Type B pancreatic cell (in vitro differentiated cells): ENCODE data around the gene STXBP6. TPM values are rescaled to one million over a fixed set of nuclear protein-coding genes. Genes with fewer than 3 reads are reported as not detected.

Experiments
- DNase-seq: peaks from one replicate; pipeline ENCODE4 v3.0.0; 2021; ENCODE audit warnings: mixed read lengths; ENCODE audit not compliant: unreplicated experiment; ENCODE audit errors: extremely low spot score
- H3K27ac Mint-ChIP-seq: 2 replicates; pipeline ENCODE4 v1.8.0; 2021; ENCODE audit warnings: mild to moderate bottlenecking, mixed read lengths
- H3K27me3 Mint-ChIP-seq: 2 replicates; pipeline ENCODE4 v1.8.0; 2021; ENCODE audit warnings: mixed read lengths
- H3K36me3 Mint-ChIP-seq: 2 replicates; pipeline ENCODE4 v1.8.0; 2021; ENCODE audit warnings: mixed read lengths
- H3K4me1 Mint-ChIP-seq: one replicate; pipeline ENCODE4 v1.8.0; 2021; ENCODE audit warnings: mixed read lengths; ENCODE audit not compliant: unreplicated experiment
- H3K4me3 Mint-ChIP-seq: 2 replicates; pipeline ENCODE4 v1.8.0; 2021; ENCODE audit warnings: mild to moderate bottlenecking, mixed read lengths
- H3K9me3 Mint-ChIP-seq: 2 replicates; pipeline ENCODE4 v1.8.0; 2021; ENCODE audit warnings: mixed read lengths
- CTCF ChIP-seq: fragments of 200-600 bp; sonication (generic); conservative IDR thresholded peaks from 2 replicates; pipeline ENCODE4 v1.5.0; 2021; ENCODE audit warnings: antibody characterized with exemption, mild to moderate bottlenecking
- total RNA-seq: library from RNA; stranded (reverse); gene quantifications from 2 replicates; pipeline ENCODE4 v1.2.1, GENCODE V29; 2021; ENCODE audit warnings: low replicate concordance

Gene STXBP6
- total RNA-seq, 1 donor from 2014 or later: 17.0 TPM

- TF ChIP-seq CTCF: no peak
- Mint-ChIP-seq H3K27me3 (no peaks in the 10 kb centered on the region), H3K9me3 (peaks cover 9% of the 10 kb centered on the region), H3K4me3 (no peak overlapping the region), H3K4me1 (peaks cover 9% of the 10 kb centered on the region), H3K36me3 (no peaks in the 10 kb centered on the region), H3K27ac (peak overlapping the region; percentile 70)
- no peak for DNase-seq
Measured at GRCh38 chr14:24881116-24881893, 168.6 kb downstream of the STXBP6 start.

- no peaks in the 10 kb centered on the region for H3K27me3 Mint-ChIP-seq
- H3K9me3 Mint-ChIP-seq: peaks cover 9% of the 10 kb centered on the region
- no peaks in the 10 kb centered on the region for H3K36me3 Mint-ChIP-seq
Measured at GRCh38 chr14:24880689-24881088, 169.3 kb downstream of the STXBP6 start.

GRCh38 chr14:24879661-24880386, 170.1 kb downstream of the STXBP6 start:
- no peaks in the 10 kb centered on the region for H3K27me3 Mint-ChIP-seq
- no peak overlapping the region for H3K27ac Mint-ChIP-seq
- H3K4me1 Mint-ChIP-seq: peaks cover 21% of the 10 kb centered on the region

More at GRCh38 chr14:24880689-24881088, 169.3 kb downstream of the STXBP6 start:
- DNase-seq: no peak
- H3K4me3 Mint-ChIP-seq: no peak overlapping the region
- H3K27ac Mint-ChIP-seq: peak overlapping the region; percentile 70
- H3K4me1 Mint-ChIP-seq: peaks cover 12% of the 10 kb centered on the region
- TF ChIP-seq CTCF: no peak

GRCh38 chr14:24876996-24877395, 173.0 kb downstream of the STXBP6 start:
- no peak for TF ChIP-seq CTCF
- peaks cover 23% of the 10 kb centered on the region for H3K4me1 Mint-ChIP-seq
- DNase-seq: no peak
- peaks cover 4% of the 10 kb centered on the region for H3K9me3 Mint-ChIP-seq
- no peaks in the 10 kb centered on the region for H3K27me3 Mint-ChIP-seq
- no peaks in the 10 kb centered on the region for H3K36me3 Mint-ChIP-seq
- H3K4me3 Mint-ChIP-seq: no peak overlapping the region
- H3K27ac Mint-ChIP-seq: no peak overlapping the region

More at GRCh38 chr14:24879661-24880386, 170.1 kb downstream of the STXBP6 start:
- TF ChIP-seq CTCF: no peak
- Mint-ChIP-seq H3K4me3 (no peak overlapping the region), H3K9me3 (peaks cover 9% of the 10 kb centered on the region), H3K36me3 (no peaks in the 10 kb centered on the region)
- DNase-seq: no peak

- Mint-ChIP-seq H3K27ac (peak overlapping the region; percentile 9), H3K4me3 (no peak overlapping the region), H3K27me3 (no peaks in the 10 kb centered on the region), H3K36me3 (no peaks in the 10 kb centered on the region), H3K9me3 (no peaks in the 10 kb centered on the region), H3K4me1 (peaks cover 22% of the 10 kb centered on the region)
- TF ChIP-seq CTCF: no peak
- no peak for DNase-seq
Measured at GRCh38 chr14:24875991-24876878, 173.7 kb downstream of the STXBP6 start.
